HG03025 (cell line): ENCODE results near the gene PCDHB11.
"Not testable (repeated sequence)": the region's sequence is repeated elsewhere in the genome, so short reads cannot be mapped to it uniquely, and the experiment has no call there.

Source experiments
- ATAC-seq: cut with Tn5 transposase; IDR thresholded peaks from one replicate; pipeline ENCODE4 v1.9.1; 2021; ENCODE audit warnings: mild to moderate bottlenecking, moderate library complexity; ENCODE audit not compliant: unreplicated experiment, low FRiP score

The PCDHB11 gene

DNA sequence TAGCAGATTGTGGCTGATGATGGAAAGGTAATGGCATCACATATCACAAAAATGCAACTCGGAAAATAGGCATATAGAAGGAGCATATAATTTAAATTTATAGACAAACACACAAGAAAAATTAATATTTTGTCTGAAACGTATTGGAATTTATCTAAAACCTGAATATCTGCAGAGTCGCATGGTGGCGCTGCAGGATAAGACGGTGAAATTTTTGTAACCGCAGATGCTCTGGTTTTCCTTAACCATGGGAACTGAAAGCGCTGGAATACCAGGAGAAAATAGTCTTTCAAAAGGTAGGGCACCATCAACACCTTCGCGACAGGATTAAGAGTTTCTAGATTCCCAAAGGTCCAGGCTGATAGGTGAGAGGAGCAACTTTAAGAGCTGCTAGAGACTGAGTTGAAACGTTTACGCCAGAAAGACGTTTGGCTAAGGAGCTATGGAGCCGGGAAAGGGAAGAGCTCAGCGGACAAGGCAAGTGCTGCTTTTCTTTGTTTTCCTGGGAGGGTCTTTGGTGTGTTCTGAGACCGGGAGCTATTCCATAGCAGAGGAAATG lies 34.8 kb downstream of the PCDHB11 start:
- ATAC-seq: no peak

DNA sequence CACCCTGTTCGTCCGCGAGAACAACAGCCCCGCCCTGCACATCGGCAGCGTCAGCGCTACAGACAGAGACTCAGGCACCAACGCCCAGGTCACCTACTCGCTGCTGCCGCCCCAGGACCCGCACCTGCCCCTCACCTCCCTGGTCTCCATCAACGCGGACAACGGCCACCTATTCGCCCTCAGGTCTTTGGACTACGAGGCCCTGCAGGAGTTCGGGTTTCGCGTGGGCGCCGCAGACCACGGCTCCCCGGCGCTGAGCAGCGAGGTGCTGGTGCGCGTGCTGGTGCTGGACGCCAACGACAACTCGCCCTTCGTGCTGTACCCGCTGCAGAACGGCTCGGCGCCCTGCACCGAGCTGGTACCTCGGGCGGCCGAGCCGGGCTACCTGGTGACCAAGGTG lies 36.5 kb downstream of the PCDHB11 start:
- not testable (repeated sequence) for ATAC-seq

DNA sequence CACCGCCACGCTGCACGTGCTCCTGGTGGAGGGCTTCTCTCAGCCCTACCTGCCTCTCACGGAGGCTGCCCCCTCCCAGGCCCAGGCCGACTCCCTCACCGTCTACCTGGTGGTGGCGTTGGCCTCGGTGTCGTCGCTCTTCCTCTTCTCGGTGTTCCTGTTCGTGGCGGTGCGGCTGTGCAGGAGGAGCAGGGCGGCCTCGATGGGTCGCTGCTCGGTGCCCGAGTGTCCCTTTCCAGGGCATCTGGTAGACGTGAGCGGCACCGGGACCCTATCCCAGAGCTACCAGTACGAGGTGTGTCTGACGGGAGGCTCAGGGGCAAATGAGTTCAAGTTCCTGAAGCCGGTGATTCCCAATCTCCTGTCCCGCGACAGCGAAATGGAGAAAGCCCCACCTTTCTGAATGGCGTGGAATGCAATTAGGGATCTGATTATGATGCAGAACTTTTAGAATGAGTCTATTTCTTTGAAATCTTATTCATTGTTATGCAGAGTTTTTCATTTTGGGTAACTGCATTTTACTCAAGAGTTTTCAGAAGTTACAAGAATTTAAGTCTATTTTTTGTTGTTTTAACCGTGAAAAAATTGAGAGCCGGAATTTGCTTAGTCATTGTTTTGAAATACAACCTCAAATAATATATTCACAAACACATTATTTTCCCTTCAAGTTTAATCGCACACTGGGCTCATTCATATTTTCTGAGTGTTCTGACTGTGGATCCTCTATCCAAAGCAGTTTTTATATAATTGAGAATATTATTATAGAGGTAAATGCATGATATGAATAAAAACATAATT lies 37.3 kb downstream of the PCDHB11 start:
- ATAC-seq: no peak

DNA sequence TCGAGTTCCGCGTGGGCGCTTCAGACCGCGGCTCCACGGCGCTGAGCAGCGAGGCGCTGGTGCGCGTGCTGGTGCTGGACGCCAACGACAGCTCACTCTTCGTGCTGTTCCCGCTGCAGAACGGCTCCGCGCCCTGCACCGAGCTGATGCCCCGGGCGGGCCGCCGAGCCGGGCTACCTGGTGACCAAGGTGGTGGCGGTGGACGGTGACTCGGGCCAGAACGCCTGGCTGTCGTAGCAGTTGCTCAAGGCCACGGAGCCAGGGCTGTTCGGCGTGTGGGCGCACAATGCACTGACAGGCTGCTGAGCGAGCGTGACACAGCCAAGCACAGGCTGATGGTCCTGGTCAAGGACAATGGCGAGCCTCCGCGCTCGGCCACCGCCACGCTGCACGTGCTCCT lies 42.1 kb downstream of the PCDHB11 start:
- ATAC-seq: no peak

DNA sequence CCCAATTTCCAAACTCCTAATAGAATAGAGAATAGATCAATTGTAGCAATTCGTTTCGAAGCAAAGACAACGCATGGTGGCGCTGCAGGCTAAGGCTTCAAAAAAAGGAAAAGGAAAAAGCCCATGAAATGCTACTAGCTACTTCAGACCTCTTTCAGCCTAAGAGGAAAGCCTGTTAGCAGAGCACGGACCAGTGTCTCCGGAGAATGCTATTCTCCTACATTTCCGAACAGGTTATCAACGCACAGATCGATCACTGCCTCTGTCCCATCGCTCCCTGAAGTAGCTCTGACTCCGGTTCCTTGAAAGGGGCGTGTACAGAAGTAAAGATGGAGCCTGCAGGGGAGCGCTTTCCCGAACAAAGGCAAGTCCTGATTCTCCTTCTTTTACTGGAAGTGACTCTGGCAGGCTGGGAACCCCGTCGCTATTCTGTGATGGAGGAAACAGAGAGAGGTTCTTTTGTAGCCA lies 45.9 kb downstream of the PCDHB11 start, which contains the start of gene PCDHB15:
Gene PCDHB15 (plus strand): TSS at position 146 of the 468 bp plus-strand sequence. CDS start 184 bp downstream, at position 330.
- ATAC-seq: no peak

DNA sequence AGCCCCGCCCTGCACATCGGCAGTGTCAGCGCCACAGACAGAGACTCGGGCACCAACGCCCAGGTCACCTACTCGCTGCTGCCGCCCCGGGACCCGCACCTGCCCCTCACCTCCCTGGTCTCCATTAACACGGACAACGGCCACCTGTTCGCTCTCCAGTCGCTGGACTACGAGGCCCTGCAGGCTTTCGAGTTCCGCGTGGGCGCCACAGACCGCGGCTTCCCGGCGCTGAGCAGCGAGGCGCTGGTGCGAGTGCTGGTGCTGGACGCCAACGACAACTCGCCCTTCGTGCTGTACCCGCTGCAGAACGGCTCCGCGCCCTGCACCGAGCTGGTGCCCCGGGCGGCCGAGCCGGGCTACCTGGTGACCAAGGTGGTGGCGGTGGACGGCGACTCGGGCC lies 47.5 kb downstream of the PCDHB11 start:
- not testable (repeated sequence) for ATAC-seq

DNA sequence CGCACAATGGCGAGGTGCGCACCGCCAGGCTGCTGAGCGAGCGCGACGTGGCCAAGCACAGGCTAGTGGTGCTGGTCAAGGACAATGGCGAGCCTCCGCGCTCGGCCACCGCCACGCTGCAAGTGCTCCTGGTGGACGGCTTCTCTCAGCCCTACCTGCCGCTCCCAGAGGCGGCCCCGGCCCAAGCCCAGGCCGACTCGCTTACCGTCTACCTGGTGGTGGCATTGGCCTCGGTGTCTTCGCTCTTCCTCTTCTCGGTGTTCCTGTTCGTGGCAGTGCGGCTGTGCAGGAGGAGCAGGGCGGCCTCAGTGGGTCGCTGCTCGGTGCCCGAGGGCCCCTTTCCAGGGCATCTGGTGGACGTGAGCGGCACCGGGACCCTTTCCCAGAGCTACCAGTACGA lies 48.0 kb downstream of the PCDHB11 start:
- not testable (repeated sequence) for ATAC-seq

DNA sequence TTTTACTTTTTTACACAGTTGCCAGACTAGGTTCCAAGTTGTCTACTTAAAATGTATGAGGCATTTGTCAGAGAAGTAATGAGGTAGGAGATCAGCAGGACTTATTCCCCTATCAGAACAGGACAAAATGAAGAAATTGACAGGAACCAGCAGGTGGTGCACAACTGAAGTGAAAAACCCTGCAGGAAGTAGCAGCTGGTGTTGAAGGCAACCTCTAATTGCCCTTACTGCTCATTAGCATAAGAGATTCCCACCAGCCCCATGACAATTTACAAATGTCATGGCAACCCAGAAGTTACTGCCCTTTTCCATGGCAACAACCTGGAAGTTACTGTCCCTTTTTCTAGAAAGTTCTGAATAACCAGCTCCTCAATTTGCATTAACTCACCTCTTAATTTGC lies 51.1 kb downstream of the PCDHB11 start:
- ATAC-seq: no peak
